AG04450 (cell line): Measurements from ENCODE around the gene RETREG3. TPM values are rescaled to one million over a fixed set of nuclear protein-coding genes. Genes with fewer than 3 reads are reported as not detected.
A peak's percentile ranks its signal among the peaks of the same experiment; 100 is the strongest.
"Not testable (repeated sequence)": the region's sequence is repeated elsewhere in the genome, so short reads cannot be mapped to it uniquely, and the experiment has no call there.

Source experiments
- CTCF ChIA-PET: fragments of 300-600, 350-600 bp; formaldehyde crosslinking; extraction: SDS; loops from one replicate; lab custom pipeline; 2022; ENCODE audit warnings: antibody characterized with exemption, inconsistent platforms; lab: Charles Lee
- POLR2A ChIA-PET: fragments of 350-600 bp; formaldehyde crosslinking; extraction: SDS; loops from one replicate; lab custom pipeline; 2021; ENCODE audit warnings: antibody characterized with exemption, inconsistent platforms; lab: Yijun Ruan, JAX
- DNase-seq: peaks from one replicate; pipeline ENCODE4 v3.0.0-alpha.2; 2011; ENCODE audit warnings: low read depth, low spot score
- H3K27ac ChIP-seq: one replicate; pipeline ENCODE4 v1.5.1; 2012; ENCODE audit warnings: low read depth, low read length, control low read depth
- H3K27me3 ChIP-seq: one replicate; pipeline ENCODE4 v1.6.0; 2012; ENCODE audit warnings: low read length; ENCODE audit not compliant: control insufficient read depth, insufficient read depth
- H3K4me3 ChIP-seq: 2 replicates; pipeline ENCODE4 v1.5.1; 2011; ENCODE audit warnings: mild to moderate bottlenecking, low read depth, low read length, control low read depth
- H3K9me3 ChIP-seq: 2 replicates; pipeline ENCODE4 v1.5.1; 2012; ENCODE audit warnings: low read length; ENCODE audit not compliant: control insufficient read depth, insufficient read depth
- CTCF ChIP-seq: IDR thresholded peaks from 2 replicates; pipeline ENCODE4 v1.5.1; 2011; ENCODE audit warnings: low read depth, low read length, control low read depth, inconsistent platforms
- polyA plus RNA-seq: library from polyadenylated mRNA; depleted of rRNA; stranded (reverse); fragments of >200 nt; gene quantifications from 2 replicates; pipeline ENCODE4 v1.2.3, GENCODE V29; 2011

RETREG3 gene
- polyA plus RNA-seq, 1 experiment, result 27.5 TPM

- Histone ChIP-seq H3K9me3 (no peaks in the 10 kb centered on the region), H3K27ac (no peak overlapping the region), H3K4me3 (no peak overlapping the region), H3K27me3 (peaks cover 3% of the 10 kb centered on the region)
- ChIA-PET CTCF (no interaction called here), POLR2A (interaction anchor here (1.2 kb wide), 1 partner anchor 42 kb away, joined by 3 read pairs; no protein-coding TSS in a partner anchor)
- no peak for TF ChIP-seq CTCF
- DNase-seq, result no peak
These were observed 9.4 kb upstream of the RETREG3 start for GRCh38 chr17:42618442-42619150.

- POLR2A ChIA-PET, result interaction anchor here (1.2 kb wide), 1 partner anchor 43 kb away, joined by 3 read pairs; no protein-coding TSS in a partner anchor
- Histone ChIP-seq H3K27me3 (peaks cover 3% of the 10 kb centered on the region), H3K27ac (no peak overlapping the region), H3K9me3 (no peaks in the 10 kb centered on the region), H3K4me3 (no peak overlapping the region)
- TF ChIP-seq CTCF, result no peak
- DNase-seq, result no peak
- CTCF ChIA-PET, result no interaction called here
These were observed 8.8 kb upstream of the RETREG3 start for GRCh38 chr17:42617956-42618431.

- TF ChIP-seq CTCF, result no peak
- POLR2A ChIA-PET, result no interaction called here
- CTCF ChIA-PET, result no interaction called here
- H3K9me3 ChIP-seq, result no peaks in the 10 kb centered on the region; the same call in 1 of the 2 replicates
- H3K27me3 ChIP-seq, result no peaks in the 10 kb centered on the region
- H3K4me3 ChIP-seq, result no peak overlapping the region
- H3K27ac ChIP-seq, result no peak overlapping the region
- no peak for DNase-seq
These were observed 4.6 kb upstream of the RETREG3 start for GRCh38 chr17:42613699-42614295.

GRCh38 chr17:42612013-42612412, 2.8 kb upstream of the RETREG3 start:
- no peak overlapping the region for H3K27ac ChIP-seq

GRCh38 chr17:42609814-42610801, 934 bp upstream of the RETREG3 start:
- not testable (repeated sequence) for DNase-seq, H3K9me3 ChIP-seq, H3K27me3 ChIP-seq
- ChIA-PET CTCF (interaction anchor here (0.6 to 1.9 kb wide), 6 partner anchors 12 to 304 kb away, joined by 3 to 10 read pairs (median 4); partner anchors contain the start of gene PLEKHH3), POLR2A (interaction anchor here (0.5 to 2.5 kb wide), 8 partner anchors 12 to 613 kb away, joined by 3 to 12 read pairs (median 4); partner anchors contain the start of gene PLEKHH3)
- Histone ChIP-seq H3K4me3 (peak overlapping the region; percentile 84), H3K27ac (peak overlapping the region; percentile 82)

More at GRCh38 chr17:42612013-42612412, 2.8 kb upstream of the RETREG3 start:
- Histone ChIP-seq H3K27me3 (no peaks in the 10 kb centered on the region), H3K9me3 (no peaks in the 10 kb centered on the region; the same call in 1 of the 2 replicates), H3K4me3 (no peak overlapping the region)
- TF ChIP-seq CTCF, result no peak
- POLR2A ChIA-PET, result no interaction called here
- DNase-seq, result no peak
- CTCF ChIA-PET, result no interaction called here
